K562 (cell line): ENCODE measurements around the gene ZCCHC8. TPM values are rescaled to one million over a fixed set of nuclear protein-coding genes. Genes with fewer than 3 reads are reported as not detected.

ENCODE experiments used
- ARID1B ChIP-seq: fragments of 450-650 bp; IDR thresholded peaks from 2 replicates; pipeline ENCODE4 v1.6.1; 2016; ENCODE audit warnings: antibody characterized with exemption, mild to moderate bottlenecking, inconsistent platforms
- BRD4 ChIP-seq: fragments of 200-600 bp; sonication (generic); IDR thresholded peaks from 2 replicates; pipeline ENCODE4 v1.6.1; 2017; ENCODE audit warnings: inconsistent platforms
- CBX1 ChIP-seq: sonication (generic); IDR thresholded peaks from 2 replicates; pipeline ENCODE4 v1.6.1; 2016; ENCODE audit warnings: antibody characterized with exemption, low read depth, mild to moderate bottlenecking
- CBX2 ChIP-seq: fragments of 200-600 bp; sonication (generic); IDR thresholded peaks from one replicate; pipeline ENCODE4 v1.6.1; 2012; ENCODE audit warnings: mild to moderate bottlenecking, low read length, inconsistent platforms; ENCODE audit not compliant: insufficient read depth, poor library complexity, severe bottlenecking
- CBX5 ChIP-seq: IDR thresholded peaks from 2 replicates; pipeline ENCODE4 v1.6.1; 2014; ENCODE audit warnings: low read depth, borderline replicate concordance
- GATAD2A ChIP-seq: fragments of 450-650 bp; IDR thresholded peaks from 2 replicates; pipeline ENCODE4 v1.6.1; 2017
- HINFP ChIP-seq: fragments of 450-650 bp; conservative IDR thresholded peaks from 2 replicates; pipeline ENCODE4 v1.6.1; 2016; ENCODE audit warnings: missing genetic modification characterization, low read depth, mild to moderate bottlenecking, control low read depth, missing compliant biosample characterization
- HSF4 ChIP-seq: fragments of 250-450 bp; sonication (Bioruptor Pico); IDR thresholded peaks from 2 replicates; pipeline ENCODE4 v2.1.2; 2022; ENCODE audit warnings: mild to moderate bottlenecking, moderate library complexity, borderline replicate concordance
- JUNB ChIP-seq: fragments of 450-650 bp; formaldehyde crosslinking; conservative IDR thresholded peaks from 2 replicates; pipeline ENCODE4 v1.4.0; 2020; ENCODE audit warnings: mild to moderate bottlenecking
- NCOA1 ChIP-seq: fragments of 450-650 bp; IDR thresholded peaks from 2 replicates; pipeline ENCODE4 v1.6.1; 2016; ENCODE audit warnings: low read depth
- NFIX ChIP-seq: fragments of 250-450 bp; sonication (Bioruptor Pico); IDR thresholded peaks from 2 replicates; pipeline ENCODE4 v1.4.0; 2020; ENCODE audit warnings: low read depth, mild to moderate bottlenecking, moderate library complexity
- NR4A1 ChIP-seq, 2 experiments: fragments of 250-450 bp in 1 of 2; fragments of 450-650 bp in 1 of 2; sonication (Bioruptor Pico) in 1 of 2; IDR thresholded peaks; 2 replicates each; pipeline versions ENCODE4 v1.4.0 to v1.6.1; 2016 to 2020; ENCODE audit warnings: mild to moderate bottlenecking in 2 of 2, missing compliant biosample characterization in 1 of 2, missing genetic modification characterization in 1 of 2, moderate library complexity in 1 of 2
- PHF21A ChIP-seq: fragments of 450-650 bp; IDR thresholded peaks from 2 replicates; pipeline ENCODE4 v1.6.1; 2017; ENCODE audit warnings: low read depth, borderline replicate concordance
- PPARD ChIP-seq: fragments of 250-450 bp; sonication (Bioruptor Pico); IDR thresholded peaks from 2 replicates; pipeline ENCODE4 v1.8.0; 2022; ENCODE audit warnings: inconsistent platforms, mild to moderate bottlenecking, moderate library complexity
- SMARCA4 ChIP-seq: fragments of 450-650 bp; IDR thresholded peaks from 2 replicates; pipeline ENCODE4 v1.6.1; 2016
- SMARCC2 ChIP-seq: fragments of 450-650 bp; IDR thresholded peaks from 2 replicates; pipeline ENCODE4 v1.6.1; 2017; ENCODE audit warnings: antibody characterized with exemption, moderate library complexity, mild to moderate bottlenecking, low read depth
- SP1 ChIP-seq: sonication (generic); formaldehyde crosslinking; IDR thresholded peaks from 2 replicates; pipeline ENCODE4 v1.8.1; 2022; ENCODE audit warnings: mild to moderate bottlenecking, missing genetic modification reagents
- TCF3 ChIP-seq: sonication (generic); formaldehyde crosslinking; IDR thresholded peaks from 2 replicates; pipeline ENCODE4 v1.4.0; 2020; ENCODE audit warnings: mild to moderate bottlenecking, missing genetic modification reagents
- TEAD1 ChIP-seq, 2 experiments: fragments of 450-650 bp in 1 of 2; sonication (generic) in 1 of 2; formaldehyde crosslinking; IDR thresholded peaks; 2 replicates each; pipeline versions ENCODE4 v1.4.0 to v1.8.0; 2020 to 2022; ENCODE audit warnings: mild to moderate bottlenecking in 2 of 2, missing genetic modification reagents in 1 of 2
- XRCC5 ChIP-seq: fragments of 200-400 bp; formaldehyde crosslinking; IDR thresholded peaks from 2 replicates; pipeline ENCODE4 v1.6.1; 2017; ENCODE audit warnings: low read depth, mild to moderate bottlenecking, low read length
- ZEB2 ChIP-seq: fragments of 450-650 bp; IDR thresholded peaks from 2 replicates; pipeline ENCODE4 v1.6.1; 2016
- ZNF140 ChIP-seq: fragments of 250-450 bp; sonication (Bioruptor Pico); IDR thresholded peaks from 2 replicates; pipeline ENCODE4 v1.8.0; 2021; ENCODE audit warnings: moderate library complexity, mild to moderate bottlenecking, inconsistent platforms
- ZNF175 ChIP-seq: fragments of 200-800 bp; sonication (Bioruptor generic); IDR thresholded peaks from 2 replicates; pipeline ENCODE4 v1.6.1; 2016; ENCODE audit warnings: low read depth, mild to moderate bottlenecking, missing genetic modification characterization, missing compliant biosample characterization
- ZNF740 ChIP-seq, 3 experiments: fragments of 200-800 bp in 1 of 3; sonication (Bioruptor generic) in 1 of 3; sonication (generic) in 1 of 3; formaldehyde crosslinking in 1 of 3; IDR thresholded peaks; 2 replicates each; pipeline versions ENCODE4 v1.6.1 to v1.8.0; 2016 to 2022; ENCODE audit warnings: mild to moderate bottlenecking in 2 of 3, missing compliant biosample characterization in 2 of 3, missing genetic modification characterization in 2 of 3, missing genetic modification reagents in 1 of 3
- ZNF778 ChIP-seq: fragments of 450-650 bp; formaldehyde crosslinking; IDR thresholded peaks from 2 replicates; pipeline ENCODE4 v1.4.0; 2020; ENCODE audit warnings: mild to moderate bottlenecking, moderate library complexity
- polyA plus RNA-seq, 8 experiments: library from polyadenylated mRNA; depleted of rRNA in 4 of 8; stranded (reverse) in 5 of 8; unstranded in 3 of 8; fragments of >200 nt; fragmentation: Nextera tagmentation in 2 of 8; fragmentation: Illumina TruSeq in 1 of 8; extraction: Ambion mirVana in 2 of 8; extraction: Trizol in 1 of 8; gene quantifications; 2 replicates each; pipeline versions ENCODE4 v1.2.1 to v1.2.3, GENCODE V29; 2011 to 2014; ENCODE audit warnings: inconsistent platforms in 1 of 8, missing spikeins in 1 of 8
- total RNA-seq, 7 experiments: library from RNA; depleted of rRNA in 6 of 7; stranded (reverse); fragments of >200 nt in 6 of 7; fragmentation: Illumina TruSeq in 2 of 7; extraction: Trizol in 2 of 7; gene quantifications; 2 replicates each; pipeline versions ENCODE4 v1.2.1 to v1.2.3, GENCODE V29; 2011 to 2021; ENCODE audit warnings: low replicate concordance in 1 of 7
- TF ChIP-seq, protein P1 (sequence below): sonication (generic); formaldehyde crosslinking; IDR thresholded peaks from 2 replicates; pipeline ENCODE4 v1.8.1; 2023; ENCODE audit warnings: mild to moderate bottlenecking, missing genetic modification reagents

The ZCCHC8 gene
- total and polyA plus RNA-seq, 9 of the 15 experiments (the other 6 are each of a cell fraction or from before 2014, with no cell fraction given), result 14.8 to 50.9 (median 34.1) TPM

- TF ChIP-seq NR4A1 (CRISPR knock-in tag; IDR thresholded peaks at IDR 0.05) (no peak), NR4A1 (tag; IDR thresholded peaks at IDR 0.05) (no peak), PHF21A (no peak), HINFP (no peak), TCF3 (CRISPR knock-in tag) (peak; percentile 8), SMARCA4 (0 out of 2 replicates have a peak, but pooled peaks have one; percentile 38), NFIX (no peak), BRD4 (peak; percentile 95; the same call in 1 of the 2 replicates), ARID1B (no peak), NCOA1 (no peak; the same call in 1 of the 2 replicates), ZNF778 (no peak), ZEB2 (peak; percentile 78; the same call in 1 of the 2 replicates), HSF4 (CRISPR knock-in tag) (no peak), GATAD2A (no peak), ZNF175 (CRISPR knock-in tag) (peak; percentile 84), CBX2 (no peak), JUNB (CRISPR knock-in tag) (no peak), ZNF140 (no peak), XRCC5 (no peak; the same call in 1 of the 2 replicates), CBX5 (no peak), CBX1 (no peak; the same call in 1 of the 2 replicates), TEAD1 (CRISPR knock-in tag; IDR thresholded peaks at IDR 0.05) (peak in 1 of 2 experiments; percentile 96; a peak in 3 of 4 replicates), PPARD (no peak), ZNF740 (CRISPR knock-in tag; IDR thresholded peaks at IDR 0.05) (no peak), ZNF740 (tag; IDR thresholded peaks at IDR 0.05) (no peak), SP1 (CRISPR knock-in tag) (peak; percentile 92), SMARCC2 (no peak)
- TF ChIP-seq, protein P1, sequence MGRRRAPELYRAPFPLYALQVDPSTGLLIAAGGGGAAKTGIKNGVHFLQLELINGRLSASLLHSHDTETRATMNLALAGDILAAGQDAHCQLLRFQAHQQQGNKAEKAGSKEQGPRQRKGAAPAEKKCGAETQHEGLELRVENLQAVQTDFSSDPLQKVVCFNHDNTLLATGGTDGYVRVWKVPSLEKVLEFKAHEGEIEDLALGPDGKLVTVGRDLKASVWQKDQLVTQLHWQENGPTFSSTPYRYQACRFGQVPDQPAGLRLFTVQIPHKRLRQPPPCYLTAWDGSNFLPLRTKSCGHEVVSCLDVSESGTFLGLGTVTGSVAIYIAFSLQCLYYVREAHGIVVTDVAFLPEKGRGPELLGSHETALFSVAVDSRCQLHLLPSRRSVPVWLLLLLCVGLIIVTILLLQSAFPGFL (CRISPR knock-in tag), result peak; percentile 92; the same call in 1 of the 2 replicates
These were observed at the start of gene ZCCHC8 (continued) for GRCh38 chr12:122500685-122501488.
